HG03139 (cell line): ENCODE results near the gene SPATA6L.
"Not testable (repeated sequence)": the region's sequence is repeated elsewhere in the genome, so short reads cannot be mapped to it uniquely, and the experiment has no call there.

Source experiments
- ATAC-seq: cut with Tn5 transposase; IDR thresholded peaks from one replicate; pipeline ENCODE4 v1.9.1; 2021; ENCODE audit not compliant: unreplicated experiment

The SPATA6L gene

GRCh38 chr9:4638968-4639367 lies 27.3 kb downstream of the SPATA6L start:
- ATAC-seq: no peak

GRCh38 chr9:4630836-4631235 lies 35.4 kb downstream of the SPATA6L start:
- no peak for ATAC-seq

- ATAC-seq: no peak
Observed at GRCh38 chr9:4622016-4622415, 44.3 kb downstream of the SPATA6L start.

GRCh38 chr9:4620881-4621555 lies 45.3 kb downstream of the SPATA6L start:
- no peak for ATAC-seq

GRCh38 chr9:4620057-4620765 lies 46.1 kb downstream of the SPATA6L start:
- no peak for ATAC-seq

GRCh38 chr9:4618700-4619099 lies 47.6 kb downstream of the SPATA6L start:
- no peak for ATAC-seq

GRCh38 chr9:4617752-4618151 lies 48.5 kb downstream of the SPATA6L start:
- ATAC-seq: no peak

- no peak for ATAC-seq
Observed at GRCh38 chr9:4615778-4616177, 50.5 kb downstream of the SPATA6L start.

- ATAC-seq: no peak
Observed at GRCh38 chr9:4615251-4615650, 51.0 kb downstream of the SPATA6L start.

- no peak for ATAC-seq
Observed at GRCh38 chr9:4614627-4615026, 51.7 kb downstream of the SPATA6L start.

- not testable (repeated sequence) for ATAC-seq
Observed at GRCh38 chr9:4606033-4606432, 60.2 kb downstream of the SPATA6L start.

- ATAC-seq: peak; percentile 85
Observed at GRCh38 chr9:4604678-4605095, 61.6 kb downstream of the SPATA6L start.

GRCh38 chr9:4603830-4604229 lies 62.5 kb downstream of the SPATA6L start:
- ATAC-seq: no peak

- ATAC-seq: no peak
Observed at GRCh38 chr9:4600368-4600767, 65.9 kb downstream of the SPATA6L start.

GRCh38 chr9:4596165-4596922 lies 69.9 kb downstream of the SPATA6L start:
- no peak for ATAC-seq

- ATAC-seq: no peak
Observed at GRCh38 chr9:4594994-4595393, 71.3 kb downstream of the SPATA6L start.

- ATAC-seq: no peak
Observed at GRCh38 chr9:4594545-4594944, 71.7 kb downstream of the SPATA6L start.

- ATAC-seq: no peak
Observed at GRCh38 chr9:4592886-4593285, 73.4 kb downstream of the SPATA6L start.

- ATAC-seq: no peak
Observed at GRCh38 chr9:4592295-4592694, 74.0 kb downstream of the SPATA6L start.

- no peak for ATAC-seq
Observed at GRCh38 chr9:4591123-4591500, 75.2 kb downstream of the SPATA6L start.

GRCh38 chr9:4590430-4591122 lies 75.7 kb downstream of the SPATA6L start:
- no peak for ATAC-seq
